Measurements from ENCODE around the gene ACOX3.

DNA sequence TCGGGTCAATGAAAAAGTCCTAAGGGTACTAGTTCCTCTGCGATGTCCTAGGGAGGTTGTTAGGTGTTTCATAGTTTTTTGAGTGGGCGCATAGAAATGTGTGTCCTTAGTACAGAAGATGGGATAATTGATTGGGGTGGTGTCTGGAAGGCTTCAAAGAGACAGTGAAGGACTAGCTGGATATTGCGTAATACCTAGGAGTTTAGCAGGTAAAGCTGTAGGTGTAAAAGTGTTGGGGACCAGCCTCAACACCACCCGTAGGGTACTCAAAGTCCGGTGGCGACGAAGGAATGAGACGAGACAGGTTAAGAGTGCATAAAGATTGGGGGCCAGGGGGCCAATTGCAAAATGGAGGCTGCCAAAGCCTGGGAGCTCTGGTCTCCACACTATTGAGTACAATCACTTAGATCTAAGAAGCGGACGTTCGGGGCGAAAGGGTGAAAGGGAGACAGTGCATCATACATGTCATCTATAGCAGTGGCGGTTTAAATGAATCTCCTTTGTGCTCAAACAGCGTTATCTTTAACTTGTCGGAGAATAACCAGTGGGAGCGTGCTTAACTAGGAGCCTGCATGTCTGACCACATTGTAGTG is 1.1 kb upstream of the ACOX3 start:
- TF ChIP-seq, protein P1, sequence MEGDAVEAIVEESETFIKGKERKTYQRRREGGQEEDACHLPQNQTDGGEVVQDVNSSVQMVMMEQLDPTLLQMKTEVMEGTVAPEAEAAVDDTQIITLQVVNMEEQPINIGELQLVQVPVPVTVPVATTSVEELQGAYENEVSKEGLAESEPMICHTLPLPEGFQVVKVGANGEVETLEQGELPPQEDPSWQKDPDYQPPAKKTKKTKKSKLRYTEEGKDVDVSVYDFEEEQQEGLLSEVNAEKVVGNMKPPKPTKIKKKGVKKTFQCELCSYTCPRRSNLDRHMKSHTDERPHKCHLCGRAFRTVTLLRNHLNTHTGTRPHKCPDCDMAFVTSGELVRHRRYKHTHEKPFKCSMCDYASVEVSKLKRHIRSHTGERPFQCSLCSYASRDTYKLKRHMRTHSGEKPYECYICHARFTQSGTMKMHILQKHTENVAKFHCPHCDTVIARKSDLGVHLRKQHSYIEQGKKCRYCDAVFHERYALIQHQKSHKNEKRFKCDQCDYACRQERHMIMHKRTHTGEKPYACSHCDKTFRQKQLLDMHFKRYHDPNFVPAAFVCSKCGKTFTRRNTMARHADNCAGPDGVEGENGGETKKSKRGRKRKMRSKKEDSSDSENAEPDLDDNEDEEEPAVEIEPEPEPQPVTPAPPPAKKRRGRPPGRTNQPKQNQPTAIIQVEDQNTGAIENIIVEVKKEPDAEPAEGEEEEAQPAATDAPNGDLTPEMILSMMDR (IDR thresholded peaks at IDR 0.05 in 4 of 5, conservative IDR thresholded peaks at IDR 0.05 in 1 of 5) = no peak
- TF ChIP-seq POLR2A (IDR thresholded peaks at IDR 0.05) = no peak
